HG03439 (cell line): ENCODE measurements around the gene HGS.

Experiments
- ATAC-seq: cut with Tn5 transposase; IDR thresholded peaks from one replicate; pipeline ENCODE4 v1.9.1; 2021; ENCODE audit warnings: mild to moderate bottlenecking, moderate library complexity; ENCODE audit not compliant: unreplicated experiment

The HGS gene

GRCh38 chr17:81684442-81684911 lies 666 bp downstream of the HGS start:
- ATAC-seq: peak; percentile 9

GRCh38 chr17:81685108-81685507 lies 1.3 kb downstream of the HGS start:
- ATAC-seq: no peak

- ATAC-seq: no peak
Observed at GRCh38 chr17:81686614-81687013, 2.8 kb downstream of the HGS start.

GRCh38 chr17:81687770-81688541 lies 4.1 kb downstream of the HGS start:
- ATAC-seq: no peak

- no peak for ATAC-seq
Observed at GRCh38 chr17:81688616-81689015, 4.8 kb downstream of the HGS start.

GRCh38 chr17:81690066-81690465 lies 6.3 kb downstream of the HGS start:
- no peak for ATAC-seq

GRCh38 chr17:81690549-81690948 lies 6.7 kb downstream of the HGS start:
- no peak for ATAC-seq

GRCh38 chr17:81691196-81691595 lies 7.4 kb downstream of the HGS start:
- ATAC-seq: no peak

- ATAC-seq: no peak
Observed at GRCh38 chr17:81691608-81692007, 7.8 kb downstream of the HGS start.

GRCh38 chr17:81693509-81694210 lies 9.8 kb downstream of the HGS start:
- no peak for ATAC-seq

GRCh38 chr17:81694810-81695209 lies 11.0 kb downstream of the HGS start:
- no peak for ATAC-seq

GRCh38 chr17:81695211-81695610 lies 11.4 kb downstream of the HGS start:
- ATAC-seq: no peak

- no peak for ATAC-seq
Observed at GRCh38 chr17:81695801-81696200, 12.0 kb downstream of the HGS start.

- no peak for ATAC-seq
Observed at GRCh38 chr17:81696218-81696941, 12.6 kb downstream of the HGS start.

- no peak for ATAC-seq
Observed at GRCh38 chr17:81697261-81698044, 13.6 kb downstream of the HGS start.

- ATAC-seq: no peak
Observed at GRCh38 chr17:81700353-81701287, 16.8 kb downstream of the HGS start.

GRCh38 chr17:81701288-81702071 lies 17.7 kb downstream of the HGS start:
- ATAC-seq: no peak

GRCh38 chr17:81702934-81703746 lies 19.3 kb downstream of the HGS start, which contains the start of gene MRPL12:
TSS of gene MRPL12 (plus strand) at chr17:81703367. CDS start at chr17:81703502, 135 bp downstream.
- ATAC-seq: peak; percentile 74
